NCI-H1048 (cell line): Measurements from ENCODE around the gene PREX1.

ENCODE experiments used
- DNase-seq: peaks from one replicate; lab custom pipeline; 2025; lab: John Stamatoyannopoulos, UW

The PREX1 gene

DNA sequence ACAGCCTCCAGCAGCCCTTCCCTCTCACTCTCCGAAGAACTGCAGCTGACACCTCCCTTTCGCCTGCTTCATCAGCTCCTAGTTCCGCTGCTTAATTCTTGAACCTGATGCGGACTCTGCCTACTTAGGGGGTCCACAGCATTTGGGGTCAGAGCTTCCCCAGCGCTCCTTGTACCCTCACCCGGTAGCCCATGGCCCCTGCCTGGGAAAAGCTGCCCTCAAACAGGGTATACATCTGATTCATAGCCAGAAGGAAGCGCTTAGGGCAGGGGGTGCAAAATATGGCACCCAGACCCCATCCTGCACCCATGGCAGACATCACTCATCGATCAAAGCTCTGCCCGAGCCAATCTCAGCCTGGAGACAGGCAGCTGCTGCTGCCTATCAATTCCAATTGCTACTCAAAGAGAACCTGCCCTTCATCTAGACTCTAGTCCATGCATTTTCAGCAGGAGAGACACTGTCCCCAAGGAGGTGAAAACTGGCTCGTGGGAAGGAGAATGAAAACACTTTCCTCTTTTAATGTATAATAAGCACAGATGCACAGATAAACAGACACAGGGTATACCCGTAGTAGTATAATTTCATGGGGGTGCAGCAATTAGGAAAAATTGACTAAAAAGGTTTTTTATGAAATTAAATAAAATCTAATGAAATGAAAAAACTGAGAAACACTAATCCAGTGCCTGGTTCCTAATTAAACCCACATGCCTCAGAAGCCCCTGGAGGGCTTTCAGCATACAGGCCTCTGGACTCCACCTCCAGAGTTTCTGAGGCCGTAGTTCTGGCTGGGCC is 194.8 kb downstream of the PREX1 start:
- no peak for DNase-seq

DNA sequence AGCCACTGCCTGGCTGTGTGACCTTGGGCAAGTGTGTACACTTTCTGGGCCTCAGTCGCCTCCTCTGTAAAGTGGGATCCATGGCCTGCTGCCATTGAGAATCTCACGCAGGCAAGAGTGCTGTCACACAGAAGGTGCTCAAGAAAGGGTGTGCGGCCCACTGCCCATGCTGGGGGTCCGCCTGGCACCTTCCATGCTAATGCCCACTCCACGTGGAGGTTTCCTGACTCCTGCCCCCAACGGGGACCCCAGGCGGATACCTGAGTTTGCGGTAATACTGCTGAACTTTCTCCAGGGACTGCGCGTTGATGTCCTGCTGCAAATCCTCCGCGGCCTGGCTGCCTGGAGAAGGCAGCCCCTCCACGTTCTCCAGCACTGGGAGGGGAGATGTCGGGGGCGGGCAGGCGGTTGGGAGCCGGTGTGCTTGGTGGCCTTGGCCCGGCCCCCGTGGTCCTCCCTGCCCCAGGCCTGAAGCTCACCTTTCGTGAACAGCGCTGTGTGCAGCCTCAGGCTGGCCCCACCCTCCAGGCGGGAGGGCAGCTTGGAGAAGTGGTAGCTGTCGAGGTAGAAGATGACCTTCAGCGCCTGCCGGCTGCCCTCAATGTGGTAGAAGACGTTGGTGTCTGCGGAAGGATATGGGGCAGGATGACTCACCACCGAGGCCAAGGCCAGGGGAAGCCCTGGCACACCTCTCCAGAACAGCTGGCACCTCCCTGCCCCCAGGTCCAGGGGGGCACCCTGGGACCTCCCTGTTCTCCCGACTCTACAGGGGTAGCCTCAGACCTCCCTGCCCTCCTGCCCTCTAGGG is 195.6 kb downstream of the PREX1 start:
- DNase-seq: no peak

- no peak for DNase-seq
Observed at GRCh38 chr20:48631114-48632016, 196.4 kb downstream of the PREX1 start.

GRCh38 chr20:48630342-48631075 is 197.3 kb downstream of the PREX1 start:
- DNase-seq: no peak

GRCh38 chr20:48629960-48630315 is 197.9 kb downstream of the PREX1 start:
- no peak for DNase-seq

DNA sequence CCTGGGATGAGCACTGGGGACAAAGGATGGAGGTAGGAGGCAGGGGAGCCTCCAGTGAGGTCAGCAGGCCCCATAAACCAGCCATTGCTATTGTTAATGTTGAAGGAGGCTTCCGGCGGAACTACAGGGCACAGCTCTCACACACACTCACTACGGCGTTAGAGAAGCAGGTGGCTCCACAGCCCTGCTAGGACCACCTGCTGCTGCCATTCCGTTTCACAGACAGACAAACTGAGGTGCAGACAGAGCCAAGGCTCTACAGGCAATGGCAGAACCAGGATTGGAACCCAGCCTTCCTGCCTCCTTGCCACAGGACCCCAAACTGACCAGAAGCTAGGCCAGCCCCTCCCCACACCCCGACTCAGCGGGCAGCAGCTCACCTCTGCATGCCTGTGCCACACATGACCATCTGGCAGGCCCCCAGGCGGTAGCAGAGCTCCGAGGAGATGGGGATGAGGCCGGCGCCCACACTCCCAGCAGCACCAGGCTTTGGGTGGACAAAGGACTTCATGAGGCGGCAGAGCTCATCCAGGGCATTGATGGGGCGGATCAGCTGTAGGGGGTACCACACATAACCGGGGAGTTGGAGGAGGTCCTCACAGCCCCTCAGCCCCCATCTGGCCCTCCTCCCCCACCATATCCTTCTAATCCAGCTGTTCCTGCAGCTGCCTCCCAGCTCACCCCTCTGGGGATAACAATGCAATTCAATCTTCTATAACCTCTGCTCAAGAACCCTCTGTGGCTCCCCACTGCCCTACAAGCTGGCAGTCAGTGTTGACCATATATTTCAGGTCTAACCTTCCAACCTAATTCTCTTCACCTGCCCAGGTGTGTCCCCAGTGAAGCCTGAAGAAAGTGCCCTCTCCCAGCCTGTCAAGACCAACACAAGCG is 198.5 kb downstream of the PREX1 start:
- DNase-seq: no peak

DNA sequence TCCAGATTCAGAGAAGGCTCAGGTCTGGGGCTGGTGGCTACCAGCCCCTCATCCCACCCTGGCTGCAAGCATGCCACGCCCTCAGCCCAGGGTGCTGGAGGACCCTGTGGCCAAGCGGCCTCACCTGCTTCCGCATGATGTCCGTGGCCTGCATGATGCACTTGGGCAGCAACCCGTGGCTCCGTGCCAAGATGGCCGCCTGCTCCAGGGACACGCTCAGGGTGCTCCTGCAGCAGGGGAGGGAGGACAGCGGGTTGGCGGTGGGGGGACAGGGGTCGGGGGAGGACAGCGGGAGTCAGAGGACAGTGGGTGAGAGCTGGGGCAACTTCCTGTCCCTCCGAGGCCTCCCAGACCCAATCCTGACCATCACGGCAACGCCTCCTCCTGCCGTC is 200.1 kb downstream of the PREX1 start:
- no peak for DNase-seq

GRCh38 chr20:48626938-48627736 is 200.7 kb downstream of the PREX1 start:
- DNase-seq: no peak

DNA sequence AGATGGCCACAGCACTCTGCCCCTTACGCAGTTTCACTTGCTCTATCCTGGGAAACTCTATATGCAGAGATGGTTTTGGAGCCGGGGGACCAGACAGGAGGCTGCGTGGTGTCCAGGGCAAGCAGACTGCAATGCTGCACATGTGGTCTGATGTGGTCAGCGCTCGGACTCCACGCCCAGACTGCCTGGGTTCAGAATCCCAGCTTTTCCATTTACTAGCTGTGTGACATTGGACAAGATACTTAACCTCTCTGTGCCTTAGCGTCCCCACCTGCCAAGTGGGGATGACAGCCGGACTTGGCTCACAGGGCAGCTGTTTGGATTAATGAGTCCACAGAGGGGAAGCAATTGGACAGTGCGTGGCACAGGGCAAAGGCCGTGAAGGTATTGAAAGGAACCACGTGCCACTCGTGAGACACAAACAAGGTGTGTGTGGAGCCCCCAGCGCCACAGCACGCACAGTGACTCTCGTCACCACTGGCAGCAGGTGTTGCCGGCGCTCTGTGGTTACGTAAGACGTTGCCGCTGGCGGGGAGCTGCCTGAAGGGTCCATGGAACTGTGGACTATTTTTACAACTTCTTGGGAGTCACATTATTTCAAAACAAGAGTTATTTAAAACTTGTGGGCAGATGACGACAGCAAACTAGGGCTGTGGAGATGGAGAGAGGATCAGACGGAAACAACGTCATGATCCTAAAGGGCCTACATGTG is 201.4 kb downstream of the PREX1 start:
- DNase-seq: no peak

DNA sequence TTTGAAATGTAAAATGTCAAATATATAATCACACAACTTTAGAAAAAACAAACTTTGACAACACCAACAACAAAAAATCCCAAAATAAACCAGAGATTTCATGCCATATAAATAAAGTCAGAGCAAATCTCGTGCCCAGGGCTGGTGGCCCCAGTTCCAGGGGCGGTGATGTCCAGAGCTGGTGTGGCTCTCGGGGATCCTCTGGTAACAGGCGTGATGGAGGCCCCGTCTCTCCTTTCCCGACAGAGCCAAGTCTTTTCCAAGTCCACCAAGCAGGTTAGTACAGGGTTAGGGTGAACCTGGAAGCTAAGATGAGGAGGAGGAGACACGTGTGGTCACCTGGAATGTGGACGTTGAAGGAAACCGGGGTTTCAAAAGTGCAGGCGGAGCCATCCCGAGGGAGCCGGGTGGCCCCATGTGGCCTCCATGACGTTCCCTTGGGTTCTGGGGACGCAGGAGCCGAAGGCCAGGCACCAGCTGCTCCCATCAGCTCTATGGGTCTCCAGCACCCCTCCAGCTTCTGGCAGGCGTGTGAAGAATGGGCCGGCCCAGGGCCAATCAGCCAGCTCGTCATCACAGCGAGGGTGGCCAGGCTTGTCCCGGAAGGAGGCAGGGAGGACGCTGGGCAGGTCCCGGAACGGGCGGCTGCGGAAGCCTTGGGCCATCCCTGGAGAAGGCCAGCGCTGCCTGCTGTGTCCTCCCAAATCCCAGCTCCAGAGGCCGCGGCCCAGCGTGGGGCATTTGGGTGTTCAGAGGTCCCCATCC is 202.5 kb downstream of the PREX1 start:
- DNase-seq: no peak

- no peak for DNase-seq
Observed at GRCh38 chr20:48624315-48625020, 203.3 kb downstream of the PREX1 start.

DNA sequence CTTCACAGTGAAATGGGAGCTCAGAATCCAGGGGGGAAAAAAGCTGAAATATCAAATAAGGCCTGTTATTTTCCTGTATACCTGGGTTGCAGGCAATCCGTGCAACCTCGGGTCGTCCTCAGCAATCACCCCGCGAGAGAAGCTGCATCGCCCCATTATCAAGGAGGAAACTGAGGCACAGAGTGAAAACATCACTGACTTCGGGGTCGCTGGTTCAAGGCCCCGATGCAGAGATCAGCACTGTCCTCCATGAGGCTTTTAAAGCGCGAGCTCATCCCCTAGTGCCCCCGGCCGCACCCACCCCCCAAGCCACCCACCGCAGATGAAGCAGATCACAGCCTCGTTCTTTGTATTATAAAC is 203.9 kb downstream of the PREX1 start:
- DNase-seq: no peak

DNA sequence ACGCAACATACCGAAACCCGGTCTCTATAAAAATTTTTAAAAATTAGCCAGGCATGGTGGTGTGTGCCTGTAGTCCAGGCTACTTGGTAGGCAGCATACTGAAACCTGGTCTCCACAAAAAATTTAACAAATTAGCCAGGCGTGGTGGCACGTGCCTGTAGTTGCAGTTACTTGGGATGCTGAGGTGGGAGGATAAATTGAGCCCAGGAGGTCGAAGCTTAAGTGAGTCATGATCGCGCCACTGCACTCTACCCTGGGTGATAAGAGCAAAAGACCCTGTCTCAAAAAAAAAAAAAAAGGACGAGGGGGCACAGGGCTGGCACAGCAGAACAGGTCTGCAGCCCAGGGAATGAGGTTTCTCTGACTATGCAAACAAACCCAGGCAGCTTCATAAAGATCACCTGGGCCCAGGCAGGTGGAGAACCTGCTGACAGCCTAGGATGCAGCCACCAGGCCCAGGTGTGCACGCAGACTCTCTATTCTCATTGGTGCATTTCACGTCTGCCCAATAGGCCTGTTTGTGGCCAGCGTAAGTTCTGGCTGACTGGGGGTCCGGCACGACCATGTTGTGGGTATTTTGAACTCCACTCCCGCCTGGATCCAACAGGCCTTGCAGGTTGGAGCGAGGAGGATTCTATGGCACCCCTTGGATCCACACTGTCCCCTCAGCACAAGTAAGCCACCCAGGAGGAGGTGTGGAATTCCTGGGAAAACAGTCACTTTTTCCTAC is 204.5 kb downstream of the PREX1 start:
- DNase-seq: no peak

GRCh38 chr20:48622421-48622820 is 205.4 kb downstream of the PREX1 start:
- DNase-seq: no peak

DNA sequence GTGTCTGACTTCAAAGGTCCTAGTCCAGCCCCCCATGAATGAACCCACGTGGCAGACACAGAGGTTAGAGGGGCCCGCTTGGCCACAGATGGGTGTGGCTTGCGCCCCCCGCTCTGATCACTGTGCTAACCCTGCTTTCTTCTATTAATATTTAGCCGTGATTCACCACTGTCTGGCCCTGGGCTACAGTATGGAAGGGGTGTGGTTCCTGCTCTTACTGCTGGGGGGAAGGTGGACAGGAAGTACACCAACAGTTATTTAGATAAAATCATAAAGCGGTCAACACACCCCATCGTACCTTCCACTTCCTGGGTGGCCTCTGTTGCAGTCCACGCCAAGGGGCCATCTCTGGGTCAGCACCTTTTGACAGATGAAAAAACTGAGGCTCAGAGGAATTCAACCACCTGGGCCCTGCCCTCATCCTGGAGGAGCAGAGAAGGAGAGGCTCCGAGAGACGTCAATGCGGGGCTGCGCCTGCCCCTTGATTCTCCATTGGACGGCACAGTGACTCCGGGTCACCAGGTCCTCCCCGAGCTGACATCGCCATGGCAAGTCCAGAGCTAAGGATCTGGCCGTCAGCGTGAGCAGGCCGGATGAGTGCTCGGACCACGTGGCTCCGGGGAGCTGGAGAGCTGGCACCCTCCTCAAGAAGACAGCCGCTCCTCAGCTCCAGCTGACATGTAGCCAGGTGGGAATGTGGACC is 206.3 kb downstream of the PREX1 start:
- no peak for DNase-seq
